ENCODE results near the gene UBE2E2.
"Not testable (repeated sequence)": the region's sequence is repeated elsewhere in the genome, so short reads cannot be mapped to it uniquely, and the experiment has no call there.

Gene UBE2E2

DNA sequence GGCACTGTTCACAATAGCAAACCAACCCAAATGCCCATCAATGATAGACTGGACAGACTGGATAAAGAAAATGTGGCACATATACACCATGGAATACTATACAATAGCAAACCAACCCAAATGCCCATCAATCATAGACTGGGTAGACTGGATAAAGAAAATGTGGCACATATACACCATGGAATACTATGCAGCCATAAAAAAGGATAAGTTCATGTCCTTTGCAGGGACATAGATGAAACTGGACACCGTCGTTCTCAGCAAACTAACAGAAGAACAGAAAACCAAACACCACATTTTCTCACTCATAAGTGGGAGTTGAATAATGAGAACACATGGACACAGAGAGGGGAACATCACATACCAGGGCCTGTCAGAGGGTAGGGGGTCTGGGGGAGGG lies 415.3 kb downstream of the UBE2E2 start:
- TF ChIP-seq, protein P1, sequence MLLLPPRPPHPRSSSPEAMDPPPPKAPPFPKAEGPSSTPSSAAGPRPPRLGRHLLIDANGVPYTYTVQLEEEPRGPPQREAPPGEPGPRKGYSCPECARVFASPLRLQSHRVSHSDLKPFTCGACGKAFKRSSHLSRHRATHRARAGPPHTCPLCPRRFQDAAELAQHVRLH (tag by site-specific recombination; IDR thresholded peaks at IDR 0.05) = peak; percentile 69; the same call in 1 of the 2 replicates
- TF ChIP-seq ZNF146 (tag by site-specific recombination; IDR thresholded peaks at IDR 0.05) = peak; percentile 95
- POLR2A ChIA-PET; CTCF ChIA-PET; H3K36me3 ChIP-seq (ENCODE audit: control insufficient read depth in 2 of 2, insufficient read depth in 1 of 2, low read length in 2 of 2); H3K4me1 ChIP-seq (ENCODE audit: control insufficient read depth, insufficient read depth, low read length); H3K9me3 ChIP-seq (ENCODE audit: control insufficient read depth, insufficient read depth, low read depth, low read length); H3K27ac ChIP-seq (ENCODE audit: extremely low read depth, low read depth, low read length); H3K4me3 ChIP-seq (ENCODE audit: low read depth, low read length): not testable (repeated sequence)

GRCh38 chr3:23619705-23620637 lies 416.8 kb downstream of the UBE2E2 start:
- no peaks in the 10 kb centered on the region for H3K36me3 ChIP-seq (ENCODE audit: control insufficient read depth in 2 of 2, insufficient read depth in 1 of 2, low read length in 2 of 2)
- no peaks in the 10 kb centered on the region for H3K9me3 ChIP-seq (ENCODE audit: control insufficient read depth, insufficient read depth, low read depth, low read length)
- H3K27ac ChIP-seq (ENCODE audit: extremely low read depth, low read depth, low read length) = no peak overlapping the region
- POLR2A ChIA-PET = no interaction called here
- no peaks in the 10 kb centered on the region for H3K4me1 ChIP-seq (ENCODE audit: control insufficient read depth, insufficient read depth, low read length)
- TF ChIP-seq ZNF785 (tag by site-specific recombination; IDR thresholded peaks at IDR 0.05) = no peak
- TF ChIP-seq ZNF76 (tag by site-specific recombination; IDR thresholded peaks at IDR 0.05; ENCODE audit: borderline replicate concordance, low read depth) = no peak
- TF ChIP-seq ZIC2 (tag by site-specific recombination; IDR thresholded peaks at IDR 0.05) = peak; percentile 31; the same call in 1 of the 2 replicates
- CTCF ChIA-PET = no interaction called here
- H3K4me3 ChIP-seq (ENCODE audit: low read depth, low read length) = no peak overlapping the region

DNA sequence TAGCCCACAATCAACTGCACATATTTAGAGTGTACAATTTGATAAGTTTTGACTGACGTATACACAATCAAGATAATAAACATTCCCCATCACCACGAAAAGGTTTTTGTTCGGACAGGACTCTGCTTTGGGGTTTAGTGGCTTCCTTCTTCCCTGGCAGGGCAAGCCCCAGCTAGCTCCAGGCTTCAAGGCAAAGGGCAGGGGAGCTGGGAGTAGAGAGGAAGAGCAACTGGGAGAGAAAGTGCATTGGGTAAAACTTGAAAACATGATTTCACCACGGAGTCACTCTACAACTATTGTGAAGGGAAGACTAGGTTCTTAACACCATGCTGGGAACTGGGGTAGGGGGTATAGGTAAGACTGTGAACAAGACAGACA lies 417.5 kb downstream of the UBE2E2 start:
- no peak overlapping the region for H3K27ac ChIP-seq (ENCODE audit: extremely low read depth, low read depth, low read length)
- H3K36me3 ChIP-seq (ENCODE audit: control insufficient read depth in 2 of 2, insufficient read depth in 1 of 2, low read length in 2 of 2) = no peaks in the 10 kb centered on the region
- H3K4me1 ChIP-seq (ENCODE audit: control insufficient read depth, insufficient read depth, low read length) = no peaks in the 10 kb centered on the region
- ChIA-PET CTCF (no interaction called here), POLR2A (interaction anchor here (0.6 kb wide), 1 partner anchor 220 kb away, joined by 3 read pairs; no protein-coding TSS in a partner anchor)
- TF ChIP-seq ZNF394 (tag by site-specific recombination; IDR thresholded peaks at IDR 0.05; ENCODE audit: borderline replicate concordance) (no peak), ZNF341 (tag by site-specific recombination; IDR thresholded peaks at IDR 0.05; ENCODE audit: low read depth) (peak; percentile 41; the same call in 1 of the 2 replicates)
- no peak overlapping the region for H3K4me3 ChIP-seq (ENCODE audit: low read depth, low read length)
- H3K9me3 ChIP-seq (ENCODE audit: control insufficient read depth, insufficient read depth, low read depth, low read length) = no peaks in the 10 kb centered on the region

GRCh38 chr3:23623844-23624243 lies 420.7 kb downstream of the UBE2E2 start:
- H3K9me3 ChIP-seq (ENCODE audit: control insufficient read depth, insufficient read depth, low read depth, low read length) = no peaks in the 10 kb centered on the region
- no peak overlapping the region for H3K4me3 ChIP-seq (ENCODE audit: low read depth, low read length)
- peaks cover under 1% of the 10 kb centered on the region; the same call in 1 of the 2 replicates for H3K4me1 ChIP-seq (ENCODE audit: control insufficient read depth, insufficient read depth, low read length)
- no peaks in the 10 kb centered on the region for H3K36me3 ChIP-seq (ENCODE audit: control insufficient read depth in 2 of 2, insufficient read depth in 1 of 2, low read length in 2 of 2)
- ChIA-PET POLR2A (interaction anchor here (0.7 kb wide), 1 partner anchor 130 kb away, joined by 5 read pairs; no protein-coding TSS in a partner anchor), CTCF (interaction anchor here (0.6 kb wide), 1 partner anchor 396 kb away, joined by 3 read pairs; no protein-coding TSS in a partner anchor)
- TF ChIP-seq ZNF654 (tag by site-specific recombination; IDR thresholded peaks at IDR 0.05; ENCODE audit: low read depth) (no peak), ZNF664 (tag by site-specific recombination; IDR thresholded peaks at IDR 0.05) (no peak), GFI1B (tag by site-specific recombination; IDR thresholded peaks at IDR 0.05) (no peak), ZNF221 (tag by site-specific recombination; IDR thresholded peaks at IDR 0.05; ENCODE audit: borderline replicate concordance) (no peak)
- H3K27ac ChIP-seq (ENCODE audit: extremely low read depth, low read depth, low read length) = no peak overlapping the region

DNA sequence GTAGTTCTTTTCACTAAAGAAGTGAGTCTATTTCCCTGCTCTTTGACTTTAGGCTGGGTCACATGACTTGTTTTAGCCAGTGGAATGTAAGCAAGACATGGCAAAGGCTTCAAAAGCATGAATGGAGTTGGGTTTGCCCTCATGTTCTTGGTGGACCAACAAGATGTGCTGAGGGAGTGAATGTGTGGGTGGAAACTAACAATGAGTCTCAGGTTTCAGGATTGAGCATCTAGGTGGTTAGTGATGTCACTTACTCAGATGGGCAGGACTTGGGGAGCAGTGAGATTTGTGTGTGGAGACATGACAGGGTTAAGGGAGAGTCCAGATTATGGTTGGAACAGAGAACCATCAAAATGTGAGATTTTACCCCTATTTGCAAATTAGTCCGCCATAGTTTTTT lies 421.2 kb downstream of the UBE2E2 start:
- no peak overlapping the region for H3K27ac ChIP-seq (ENCODE audit: extremely low read depth, low read depth, low read length)
- H3K4me1 ChIP-seq (ENCODE audit: control insufficient read depth, insufficient read depth, low read length) = peaks cover 4% of the 10 kb centered on the region
- no peak overlapping the region for H3K4me3 ChIP-seq (ENCODE audit: low read depth, low read length)
- POLR2A ChIA-PET = interaction anchor here (0.7 kb wide), 1 partner anchor 130 kb away, joined by 5 read pairs; no protein-coding TSS in a partner anchor
- no peaks in the 10 kb centered on the region for H3K36me3 ChIP-seq (ENCODE audit: control insufficient read depth in 2 of 2, insufficient read depth in 1 of 2, low read length in 2 of 2)
- no peaks in the 10 kb centered on the region for H3K9me3 ChIP-seq (ENCODE audit: control insufficient read depth, insufficient read depth, low read depth, low read length)
- CTCF ChIA-PET = interaction anchor here (0.6 kb wide), 1 partner anchor 397 kb away, joined by 3 read pairs; no protein-coding TSS in a partner anchor
- TF ChIP-seq ZNF621 (tag by site-specific recombination; IDR thresholded peaks at IDR 0.05) = no peak
- TF ChIP-seq OVOL3 (tag by site-specific recombination; IDR thresholded peaks at IDR 0.05) = no peak
- peak; percentile 14; the same call in 1 of the 2 replicates for TF ChIP-seq EGR2 (tag by site-specific recombination; IDR thresholded peaks at IDR 0.05; ENCODE audit: low read depth)
- TF ChIP-seq, protein P2, sequence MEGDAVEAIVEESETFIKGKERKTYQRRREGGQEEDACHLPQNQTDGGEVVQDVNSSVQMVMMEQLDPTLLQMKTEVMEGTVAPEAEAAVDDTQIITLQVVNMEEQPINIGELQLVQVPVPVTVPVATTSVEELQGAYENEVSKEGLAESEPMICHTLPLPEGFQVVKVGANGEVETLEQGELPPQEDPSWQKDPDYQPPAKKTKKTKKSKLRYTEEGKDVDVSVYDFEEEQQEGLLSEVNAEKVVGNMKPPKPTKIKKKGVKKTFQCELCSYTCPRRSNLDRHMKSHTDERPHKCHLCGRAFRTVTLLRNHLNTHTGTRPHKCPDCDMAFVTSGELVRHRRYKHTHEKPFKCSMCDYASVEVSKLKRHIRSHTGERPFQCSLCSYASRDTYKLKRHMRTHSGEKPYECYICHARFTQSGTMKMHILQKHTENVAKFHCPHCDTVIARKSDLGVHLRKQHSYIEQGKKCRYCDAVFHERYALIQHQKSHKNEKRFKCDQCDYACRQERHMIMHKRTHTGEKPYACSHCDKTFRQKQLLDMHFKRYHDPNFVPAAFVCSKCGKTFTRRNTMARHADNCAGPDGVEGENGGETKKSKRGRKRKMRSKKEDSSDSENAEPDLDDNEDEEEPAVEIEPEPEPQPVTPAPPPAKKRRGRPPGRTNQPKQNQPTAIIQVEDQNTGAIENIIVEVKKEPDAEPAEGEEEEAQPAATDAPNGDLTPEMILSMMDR (tag by site-specific recombination; IDR thresholded peaks at IDR 0.05) = no peak
- TF ChIP-seq ZBTB6 (tag by site-specific recombination; IDR thresholded peaks at IDR 0.05) = no peak
- TF ChIP-seq ZNF423 (tag by site-specific recombination; IDR thresholded peaks at IDR 0.05) = no peak
- TF ChIP-seq ZNF629 (tag by site-specific recombination; IDR thresholded peaks at IDR 0.05) = 0 out of 2 replicates have a peak, but pooled peaks have one; percentile 15
- peak; percentile 29; the same call in 1 of the 2 replicates for TF ChIP-seq ZBTB21 (tag by site-specific recombination; IDR thresholded peaks at IDR 0.05)
- TF ChIP-seq ZNF623 (tag by site-specific recombination; IDR thresholded peaks at IDR 0.05) = no peak

Measured in HEK293 (cell line).